Measurements from ENCODE around the gene TPM1.

TPM1 gene

DNA sequence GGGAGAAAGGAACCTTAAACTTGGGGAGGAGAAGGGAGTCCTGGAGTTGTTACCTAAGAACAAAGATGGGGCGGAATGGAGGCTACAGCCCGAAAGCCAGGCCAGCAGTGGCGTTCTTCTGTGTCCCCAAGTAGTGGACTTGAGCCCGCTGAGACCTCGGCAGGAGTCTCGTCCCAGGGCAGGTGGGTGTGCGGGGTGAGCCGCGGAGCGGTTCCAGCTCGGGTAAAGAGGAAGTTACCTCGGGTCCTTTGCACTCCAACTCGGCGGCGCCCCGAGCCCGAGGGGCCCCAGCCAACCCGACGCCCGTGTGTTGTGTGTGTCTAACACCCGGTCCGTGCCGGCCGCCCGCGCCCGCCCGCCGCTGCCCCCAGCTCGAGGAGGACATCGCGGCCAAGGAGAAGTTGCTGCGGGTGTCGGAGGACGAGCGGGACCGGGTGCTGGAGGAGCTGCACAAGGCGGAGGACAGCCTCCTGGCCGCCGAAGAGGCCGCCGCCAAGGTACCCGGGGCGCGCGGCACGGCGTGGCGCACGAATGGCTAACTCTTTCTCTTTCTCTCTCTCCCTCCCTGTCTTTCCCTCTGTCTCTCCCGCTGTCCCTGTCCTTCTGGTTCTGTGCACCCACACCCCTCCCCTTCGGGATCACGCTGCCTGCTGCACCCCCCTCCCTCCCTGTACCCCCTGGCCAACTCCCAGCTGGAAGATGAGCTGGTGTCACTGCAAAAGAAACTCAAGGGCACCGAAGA lies 959 bp downstream of the TPM1 start:
- no peak for DNase-seq

DNA sequence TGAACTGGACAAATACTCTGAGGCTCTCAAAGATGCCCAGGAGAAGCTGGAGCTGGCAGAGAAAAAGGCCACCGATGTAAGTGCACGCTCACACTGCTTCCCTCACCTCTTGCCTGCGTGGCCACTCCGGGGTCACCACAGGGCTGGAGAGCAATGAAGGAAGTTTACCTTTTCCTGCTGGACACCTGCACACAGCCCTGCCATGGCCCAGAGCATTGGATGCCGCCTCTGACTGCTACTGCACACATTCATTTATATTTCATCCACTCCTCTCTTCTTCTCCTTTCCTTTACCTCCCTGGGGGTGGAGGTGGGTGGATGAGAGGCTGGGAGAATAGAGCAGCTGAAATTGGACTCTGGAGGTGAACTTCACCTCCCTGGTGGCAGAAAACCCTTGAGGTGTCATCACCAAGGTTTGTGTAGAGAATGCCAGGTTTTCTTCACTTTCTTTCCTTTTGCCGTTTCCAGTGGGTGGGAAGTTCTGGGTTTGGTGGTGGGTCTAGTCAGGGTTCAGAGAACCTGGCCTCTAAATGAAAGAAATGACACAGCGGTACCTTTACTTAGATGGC lies 1.6 kb downstream of the TPM1 start:
- no peak for DNase-seq

DNA sequence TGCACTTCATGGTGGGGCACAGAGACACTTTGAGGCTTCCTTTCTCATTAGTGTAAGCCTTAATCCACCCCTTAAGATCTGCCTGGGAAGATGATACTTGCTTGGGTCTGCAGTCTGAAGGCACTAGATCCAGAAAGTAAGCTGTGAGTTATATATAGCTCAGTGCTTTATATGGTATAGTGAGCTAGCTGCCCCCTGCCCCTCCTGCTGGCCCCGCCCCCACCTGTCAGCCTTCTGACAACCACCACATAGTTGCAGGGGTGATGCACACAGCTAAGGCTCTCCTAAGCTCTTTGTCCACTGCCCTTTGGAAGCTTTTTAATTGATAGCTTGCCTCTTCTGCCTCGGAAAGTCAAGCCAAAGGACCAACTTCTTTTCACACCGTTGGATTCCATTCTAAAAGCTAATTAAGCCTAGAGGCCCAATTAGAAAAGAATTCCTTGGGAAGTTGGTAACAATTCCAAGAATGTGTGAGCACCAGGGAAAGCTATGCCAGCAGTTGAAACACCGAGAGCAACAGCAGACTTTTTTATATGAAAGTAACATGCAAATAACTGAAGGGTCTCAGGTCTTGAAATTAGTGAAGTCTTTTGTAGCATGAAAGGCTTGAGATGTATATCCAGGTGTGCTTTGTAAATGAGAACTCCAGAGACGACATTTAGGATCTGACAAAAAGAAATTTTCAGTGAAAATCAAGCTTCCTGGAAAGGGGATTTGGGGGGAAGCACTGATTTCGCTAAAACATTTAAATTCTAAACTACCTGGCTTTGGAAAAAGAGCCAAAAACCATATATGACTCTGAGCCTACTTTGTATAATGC lies 2.3 kb downstream of the TPM1 start:
- DNase-seq: no peak

DNA sequence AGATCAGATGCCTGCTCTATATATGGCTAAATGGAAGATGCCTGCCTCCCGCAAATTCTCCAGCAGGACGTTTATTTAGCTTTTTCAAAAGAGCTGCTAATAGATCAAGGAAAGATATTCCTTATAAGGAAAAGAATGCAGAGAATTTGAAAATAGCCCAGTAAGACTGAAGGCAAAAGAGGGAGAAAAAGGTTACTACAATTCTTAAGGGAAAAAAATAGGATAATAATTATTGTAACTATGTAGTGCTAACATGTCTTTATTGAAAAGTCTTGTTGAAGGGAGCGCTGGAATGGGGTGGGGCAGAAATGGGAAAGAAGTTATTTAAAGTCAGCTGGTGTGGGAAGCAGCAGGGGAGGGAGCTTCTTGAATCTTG lies 2.9 kb downstream of the TPM1 start:
- no peak for DNase-seq

DNA sequence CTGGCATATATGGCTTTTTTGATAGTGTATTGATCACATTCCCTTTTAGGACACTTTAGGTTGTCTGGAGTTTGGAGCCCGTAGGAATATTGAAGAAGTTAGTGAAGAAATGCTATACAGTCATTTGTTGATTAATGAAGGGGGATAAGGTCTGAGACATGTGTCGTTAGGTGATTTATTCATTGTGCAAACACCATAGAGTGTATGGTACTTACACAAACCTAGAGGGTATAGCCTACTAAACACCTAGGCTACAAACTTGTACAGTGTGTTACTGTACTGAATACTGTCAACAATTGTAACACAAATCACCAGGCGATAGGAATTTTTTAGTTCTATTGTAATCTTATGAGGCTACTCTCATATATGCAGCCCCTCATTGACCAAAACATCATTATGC lies 3.3 kb downstream of the TPM1 start:
- DNase-seq: no peak

DNA sequence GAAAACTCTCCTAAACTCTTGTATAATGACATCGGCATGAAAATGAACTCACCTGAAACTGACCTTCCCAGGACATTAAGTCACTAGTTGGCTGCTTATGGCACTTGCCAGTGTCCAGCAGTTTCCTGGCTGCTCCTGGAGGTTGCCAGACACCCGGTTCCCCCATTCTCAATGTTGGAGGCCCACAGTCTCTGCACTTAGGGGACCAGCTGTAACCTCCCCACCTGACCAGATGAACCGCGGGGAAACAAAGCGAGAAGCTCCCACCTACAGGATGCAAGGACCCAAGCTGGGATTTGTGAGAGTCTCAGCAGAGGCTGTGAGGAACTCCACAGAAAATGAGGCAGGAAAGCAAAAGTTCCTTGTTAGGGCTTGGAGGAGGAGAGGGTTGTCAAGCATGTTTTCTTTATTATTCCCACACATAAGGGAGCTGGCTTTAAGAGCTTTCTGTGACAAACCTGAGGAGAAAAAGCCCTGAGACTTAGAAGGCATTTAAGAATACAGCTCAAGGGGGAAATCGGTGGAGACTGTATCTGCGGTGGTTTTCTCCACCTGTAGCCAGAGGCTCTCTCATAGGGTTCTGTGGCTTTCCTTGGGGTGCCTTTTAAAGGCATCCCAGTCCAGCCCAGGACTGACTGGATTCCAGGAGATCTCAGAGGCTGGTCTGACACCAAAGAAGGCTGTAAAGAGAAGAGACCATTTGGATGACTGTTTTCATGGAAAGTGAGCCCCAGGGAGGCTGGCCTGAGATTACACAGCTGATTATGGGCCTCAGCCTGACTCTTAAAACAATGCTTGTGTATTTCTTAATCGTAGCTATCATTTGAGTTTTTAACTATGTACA lies 4.6 kb downstream of the TPM1 start:
- no peak for DNase-seq

DNA sequence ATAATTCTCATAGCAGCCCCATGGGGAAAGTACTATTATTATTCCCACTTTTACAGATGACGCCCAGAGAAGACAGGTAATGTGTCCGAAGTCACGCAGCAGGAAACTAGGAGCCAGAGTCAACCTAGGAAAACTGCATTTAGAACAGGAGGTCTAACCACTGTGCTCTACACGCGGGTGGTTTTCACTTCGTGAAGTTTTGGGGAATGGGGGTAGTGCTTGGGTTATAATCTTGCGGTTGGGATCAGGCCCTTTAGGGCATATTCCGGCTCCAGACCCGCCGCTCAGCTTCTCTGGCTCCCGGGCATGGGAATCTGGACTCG lies 5.2 kb downstream of the TPM1 start:
- no peak for DNase-seq

DNA sequence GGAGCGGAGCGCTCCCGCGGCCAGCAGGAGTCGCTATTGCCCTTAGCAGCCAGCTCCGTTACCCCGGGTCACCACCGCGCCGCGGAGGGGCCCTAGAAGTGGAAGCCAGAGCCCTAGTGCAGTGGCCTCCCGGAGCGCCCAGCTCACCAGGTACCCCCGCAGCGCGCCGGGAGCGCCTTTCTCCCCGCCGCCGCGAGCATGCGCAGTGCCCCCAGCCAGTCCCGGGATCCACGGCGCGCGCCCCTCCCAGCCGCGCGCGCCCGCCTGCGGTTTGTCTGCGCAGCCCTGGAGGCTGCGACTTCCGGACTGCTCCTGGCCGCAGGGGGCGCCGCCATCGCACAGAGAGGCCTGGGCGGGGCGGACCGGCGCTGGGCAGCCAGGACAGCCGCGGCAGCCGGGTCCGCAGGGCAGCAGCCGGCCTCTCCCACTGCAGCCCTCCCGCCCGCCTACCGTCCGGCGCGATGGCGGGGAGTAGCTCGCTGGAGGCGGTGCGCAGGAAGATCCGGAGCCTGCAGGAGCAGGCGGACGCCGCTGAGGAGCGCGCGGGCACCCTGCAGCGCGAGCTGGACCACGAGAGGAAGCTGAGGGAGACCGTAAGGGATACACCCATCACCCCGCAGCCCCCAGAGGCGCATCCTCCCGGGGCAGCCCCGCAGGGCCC lies 5.7 kb downstream of the TPM1 start:
- DNase-seq: peak; percentile 80

DNA sequence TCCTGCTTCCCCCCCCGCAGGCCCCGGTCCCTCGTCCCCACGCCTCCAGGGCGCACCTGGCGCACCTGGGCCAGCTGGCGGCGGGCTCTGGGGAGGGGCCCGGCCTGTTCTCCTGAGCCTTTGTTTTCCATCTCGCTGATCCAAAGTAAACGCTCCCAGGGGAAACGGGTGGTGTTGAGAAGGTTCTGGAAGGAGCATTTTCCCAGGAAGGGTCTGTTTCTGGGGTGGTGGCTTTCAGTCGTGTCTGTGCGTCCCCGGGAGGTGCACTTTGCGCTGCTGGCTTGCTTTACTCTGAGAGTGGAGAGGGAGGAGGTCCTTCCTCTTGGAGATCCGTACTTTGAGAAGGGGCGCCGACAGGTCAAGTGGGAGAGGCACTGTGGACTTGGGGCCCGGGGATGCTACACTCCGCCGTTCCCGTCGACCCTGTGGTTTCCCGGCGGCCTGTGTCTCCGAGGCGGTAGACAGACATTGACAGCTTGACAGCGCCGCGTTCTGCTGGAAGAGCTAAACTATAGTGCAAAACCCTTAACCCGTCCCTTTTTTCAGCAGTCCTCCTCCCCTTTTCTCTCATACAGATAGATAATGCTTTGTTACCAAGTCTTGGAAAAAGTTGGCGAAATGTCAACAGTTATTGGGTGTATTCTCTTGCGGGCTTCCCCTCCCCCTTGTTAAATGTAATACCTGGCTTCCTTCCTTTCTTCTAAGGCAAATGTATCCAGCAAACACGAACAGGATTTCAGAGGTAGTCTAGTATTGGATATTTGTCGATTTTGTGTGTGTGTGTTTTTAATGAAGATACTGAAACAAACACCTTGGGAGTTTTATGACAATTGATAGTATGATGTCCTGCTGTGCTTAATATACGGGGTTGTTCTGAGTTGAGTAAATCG lies 6.5 kb downstream of the TPM1 start:
- peak; percentile 49 for DNase-seq

DNA sequence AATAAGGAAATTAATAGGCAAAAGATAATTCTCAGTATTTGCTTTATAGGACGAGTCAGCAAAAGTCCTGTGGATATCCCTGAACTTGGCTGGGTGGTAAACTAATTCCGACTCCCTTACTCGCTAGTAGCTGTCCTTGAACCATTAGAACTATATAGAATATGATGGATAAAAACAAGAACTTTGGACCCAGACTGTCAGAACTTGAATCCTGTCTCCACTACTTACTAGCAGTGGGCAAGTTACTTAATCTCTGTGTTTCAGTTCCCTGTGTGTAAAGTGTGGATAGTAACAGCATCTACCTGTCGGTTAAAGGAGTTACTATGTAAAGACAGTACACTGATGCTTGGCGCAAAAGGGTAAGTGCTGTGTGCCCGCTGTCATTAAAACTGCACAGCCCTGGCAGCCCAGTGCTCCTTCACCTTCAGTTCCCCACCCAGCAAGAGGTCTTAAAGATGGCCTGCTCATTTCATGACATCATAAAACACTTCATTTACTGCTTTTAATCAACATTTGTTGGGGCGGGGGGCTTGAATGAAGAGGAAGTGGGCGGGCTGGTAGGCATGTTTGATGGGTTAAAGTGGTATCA lies 7.3 kb downstream of the TPM1 start:
- DNase-seq: no peak

DNA sequence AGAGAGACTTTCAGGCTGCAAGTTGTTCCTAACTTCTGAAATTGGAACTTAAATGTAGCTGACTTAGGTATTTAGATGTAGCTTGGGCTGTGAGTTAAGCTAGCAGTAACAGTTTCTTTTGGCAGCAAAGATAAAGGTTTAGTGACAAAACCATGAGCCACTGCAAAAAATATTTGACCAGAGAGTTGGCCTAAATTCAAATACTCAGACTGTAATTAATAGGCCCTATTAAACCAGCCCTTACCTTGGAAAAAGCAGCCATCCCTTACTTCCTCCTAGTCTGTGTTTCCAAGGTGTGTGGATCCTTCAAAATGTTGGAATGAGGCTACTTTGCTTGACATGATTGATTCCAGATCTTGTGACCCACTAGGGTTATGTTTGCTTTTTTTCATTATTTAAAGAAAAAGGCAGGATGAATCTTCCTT lies 8.2 kb downstream of the TPM1 start:
- no peak for DNase-seq

DNA sequence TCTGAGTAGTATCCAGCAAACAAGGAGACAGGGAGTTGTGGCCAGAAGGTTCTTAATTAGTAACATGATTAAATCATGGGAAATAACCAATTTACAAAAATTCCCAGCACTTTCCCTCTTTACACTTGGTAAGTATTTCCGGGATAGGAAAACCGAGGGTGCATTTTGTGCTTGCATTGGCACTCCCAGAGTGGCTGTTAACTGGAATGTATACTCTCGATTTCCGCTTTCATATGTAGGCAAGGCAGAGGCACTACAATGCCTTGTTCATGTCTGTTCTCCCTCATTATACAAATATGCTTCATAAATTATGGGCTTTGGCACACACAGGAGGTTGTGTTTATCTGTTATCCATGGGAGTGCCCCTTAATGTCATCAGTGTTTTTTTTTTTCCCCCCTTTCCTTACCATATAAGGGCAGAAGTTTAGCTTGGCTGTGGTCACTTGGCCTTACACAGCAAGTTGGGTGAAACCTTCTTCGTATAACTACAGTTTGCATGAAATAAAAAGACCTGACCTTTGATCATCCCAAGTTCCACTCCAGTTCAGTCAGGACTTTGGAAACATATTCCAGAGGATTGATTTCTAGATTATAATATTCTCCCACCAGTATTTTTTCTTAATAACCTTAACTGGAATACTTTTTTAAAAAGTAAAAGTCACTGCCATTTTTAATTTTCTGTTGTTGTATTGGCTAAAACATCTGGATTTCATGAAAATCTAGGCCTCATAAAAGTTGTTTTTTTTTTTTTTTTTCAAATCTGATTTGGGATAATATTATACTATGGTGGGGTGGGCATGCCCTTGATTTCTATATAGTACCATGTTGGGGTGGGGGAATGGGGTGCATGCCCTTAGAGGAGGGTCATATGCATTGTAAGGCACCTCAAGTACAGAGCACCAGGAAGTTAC lies 8.9 kb downstream of the TPM1 start:
- peak; percentile 5 for DNase-seq

DNA sequence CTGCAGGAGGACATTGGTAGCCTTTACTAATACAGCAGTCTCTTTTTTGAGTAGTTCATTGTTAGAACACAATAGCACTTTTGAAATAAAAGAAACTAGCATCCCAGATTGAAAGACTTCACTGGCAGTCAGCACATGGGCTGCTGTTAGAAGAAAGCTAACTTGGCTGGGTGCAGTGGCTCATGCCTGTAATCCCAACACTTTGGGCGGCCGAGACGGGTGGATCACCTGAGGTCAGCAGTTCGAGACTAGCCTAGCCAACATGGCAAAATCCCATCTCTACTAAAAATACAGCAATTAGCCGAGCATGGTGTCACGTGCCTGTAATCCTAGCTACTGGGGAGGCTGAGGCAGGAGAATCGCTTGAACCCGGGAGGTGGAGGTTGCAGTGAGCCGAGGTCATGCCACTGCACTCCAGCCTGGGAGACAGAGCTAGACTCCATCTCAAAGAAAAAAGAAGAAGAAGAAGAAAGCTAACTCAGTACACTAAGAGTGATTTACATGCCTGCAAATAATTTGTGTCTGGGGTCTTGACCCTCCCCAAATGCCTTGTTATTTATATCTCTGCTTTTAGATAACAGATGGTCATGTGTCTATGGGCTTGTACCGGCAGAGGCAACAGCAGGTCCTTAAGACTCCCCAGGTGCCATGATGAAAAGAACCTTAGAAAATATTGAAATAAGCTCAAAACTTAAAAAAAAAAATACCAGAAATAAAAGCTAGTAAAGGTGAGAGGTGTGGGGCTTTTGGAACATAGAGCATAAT lies 9.7 kb downstream of the TPM1 start:
- DNase-seq: no peak

DNA sequence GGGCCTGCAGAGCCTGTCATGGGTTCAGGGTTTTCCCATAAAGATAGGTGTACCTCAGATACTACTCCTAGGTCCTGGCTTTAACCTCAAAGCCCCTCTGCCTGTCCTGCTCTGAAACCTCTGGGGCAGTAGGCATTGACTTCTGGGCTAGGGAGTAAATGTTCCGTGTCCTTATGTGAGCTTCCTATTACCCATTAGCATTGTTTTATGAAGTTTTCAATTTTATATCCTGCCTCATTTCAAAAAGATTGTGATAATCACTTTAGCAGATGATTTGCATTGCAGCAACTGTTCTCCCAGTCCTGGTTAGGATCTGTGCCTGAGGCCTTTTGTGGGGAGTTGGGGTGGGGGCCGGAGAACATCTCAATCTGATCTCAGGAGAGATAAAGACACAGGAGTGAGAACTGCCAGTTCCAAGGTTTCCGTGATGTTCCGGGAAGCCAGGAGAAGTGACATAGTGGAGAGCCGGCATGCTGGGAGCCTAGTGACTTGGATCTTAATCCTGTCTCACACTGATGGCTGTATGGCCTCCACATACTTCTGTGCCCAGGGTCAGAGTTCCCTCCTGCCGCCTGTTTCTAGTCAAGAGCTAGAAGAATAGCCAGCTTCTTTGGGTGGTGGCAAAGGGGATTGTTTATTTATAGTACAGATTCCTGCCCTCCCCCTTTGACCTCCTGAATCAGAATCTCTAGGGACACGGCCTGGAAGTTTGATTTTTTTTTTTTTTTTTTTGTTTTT lies 10.6 kb downstream of the TPM1 start:
- no peak for DNase-seq

DNA sequence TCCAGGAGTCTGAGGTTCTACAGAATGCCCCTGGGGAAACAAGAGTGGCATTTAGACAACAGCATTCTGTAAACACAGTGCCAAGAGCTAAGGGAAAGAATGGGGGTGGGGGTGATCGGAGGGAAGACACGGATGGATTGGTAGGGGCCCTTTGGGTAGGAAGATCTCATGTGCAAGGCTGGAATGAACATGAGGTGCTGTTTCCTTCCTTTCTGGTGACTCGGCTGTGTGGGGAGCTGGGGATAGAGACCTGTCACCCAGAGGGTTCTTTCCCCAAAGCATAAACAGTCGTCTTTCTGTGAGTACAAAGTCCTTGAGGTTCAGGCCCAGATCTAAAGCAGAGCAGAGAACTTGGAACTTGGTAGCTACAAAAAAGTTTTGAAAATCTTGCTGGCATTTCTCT lies 11.7 kb downstream of the TPM1 start:
- DNase-seq: no peak

DNA sequence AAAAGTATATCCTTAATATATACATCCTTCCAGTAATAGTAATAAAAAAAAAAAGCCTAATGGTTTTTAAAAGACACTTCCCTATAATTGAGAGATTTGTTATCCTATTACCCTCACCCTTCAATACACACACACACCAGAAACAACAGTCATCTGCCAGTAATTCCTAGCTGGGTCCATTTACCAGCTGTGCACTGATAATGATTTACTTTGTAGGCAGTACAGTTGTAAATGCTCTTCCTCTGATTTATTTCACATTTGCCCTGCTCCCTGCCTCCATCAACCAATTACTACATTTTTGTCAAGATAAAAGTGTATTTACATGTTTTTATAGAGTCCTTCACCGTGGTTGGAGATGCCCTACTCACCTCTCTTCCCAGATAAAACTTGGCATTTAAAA lies 12.4 kb downstream of the TPM1 start:
- DNase-seq: no peak

DNA sequence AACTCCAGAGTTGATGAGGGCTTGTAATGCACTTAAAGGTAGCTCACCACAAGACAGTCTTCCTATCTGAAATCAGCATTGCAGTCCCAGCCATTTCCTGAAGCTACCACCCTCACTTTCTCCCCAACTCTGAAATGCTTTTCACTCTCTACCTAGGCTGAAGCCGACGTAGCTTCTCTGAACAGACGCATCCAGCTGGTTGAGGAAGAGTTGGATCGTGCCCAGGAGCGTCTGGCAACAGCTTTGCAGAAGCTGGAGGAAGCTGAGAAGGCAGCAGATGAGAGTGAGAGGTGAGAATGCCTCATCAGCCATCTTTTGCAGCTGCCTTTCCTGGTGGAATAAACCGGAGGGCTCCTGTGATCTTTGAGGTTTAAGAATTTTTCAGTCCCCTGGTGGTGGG lies 14.3 kb downstream of the TPM1 start:
- peak; percentile 10 for DNase-seq

DNA sequence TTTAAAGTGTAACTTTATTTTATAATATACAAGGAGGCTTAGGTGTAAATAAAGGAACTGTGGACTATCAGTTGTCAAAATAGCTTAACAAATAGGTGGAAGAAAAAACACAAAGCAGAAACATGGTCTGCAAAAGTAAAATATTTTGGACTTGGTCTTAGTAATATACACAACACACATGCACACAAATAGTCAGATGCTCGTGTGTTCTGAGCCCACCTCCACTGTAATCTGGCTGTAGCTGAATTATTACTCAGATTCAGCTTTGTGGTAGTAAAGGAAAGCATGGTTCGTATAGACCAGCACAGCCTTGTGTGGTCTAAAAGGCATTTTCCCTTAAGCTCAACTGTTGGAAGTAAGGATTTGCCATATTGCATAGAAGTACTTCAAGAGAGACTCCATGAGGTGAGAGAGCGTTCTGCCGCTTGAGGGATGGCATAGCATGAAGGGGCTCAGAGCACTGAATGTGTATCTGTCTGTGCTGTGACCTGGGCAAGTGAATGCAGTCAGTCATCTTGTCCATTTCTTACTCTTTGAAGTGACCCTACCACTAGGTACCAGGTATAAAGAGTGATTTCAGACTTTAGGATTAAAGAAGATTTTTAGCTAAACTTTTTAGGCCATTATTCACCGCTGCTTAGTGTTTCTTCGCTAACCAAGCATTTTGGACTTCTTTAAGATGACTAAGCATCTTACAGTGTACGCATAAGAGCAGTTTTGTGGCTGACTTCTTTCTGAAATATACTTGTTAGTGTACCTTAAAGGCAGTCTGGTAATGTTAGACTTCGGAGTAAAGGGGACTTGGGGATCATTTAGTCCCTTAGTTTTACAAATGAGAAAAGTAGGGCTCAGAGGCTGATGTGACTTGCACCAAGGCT lies 15.2 kb downstream of the TPM1 start:
- no peak for DNase-seq
